ENCODE results near the gene EXOC6B. TPM values are rescaled to one million over a fixed set of nuclear protein-coding genes. Genes with fewer than 3 reads are reported as not detected.

Gene EXOC6B
- total and polyA plus RNA-seq, 2 of the 8 experiments (the other 6 are each of a cell fraction or from before 2014, with no cell fraction given) = 13.5 to 33.0 TPM

DNA sequence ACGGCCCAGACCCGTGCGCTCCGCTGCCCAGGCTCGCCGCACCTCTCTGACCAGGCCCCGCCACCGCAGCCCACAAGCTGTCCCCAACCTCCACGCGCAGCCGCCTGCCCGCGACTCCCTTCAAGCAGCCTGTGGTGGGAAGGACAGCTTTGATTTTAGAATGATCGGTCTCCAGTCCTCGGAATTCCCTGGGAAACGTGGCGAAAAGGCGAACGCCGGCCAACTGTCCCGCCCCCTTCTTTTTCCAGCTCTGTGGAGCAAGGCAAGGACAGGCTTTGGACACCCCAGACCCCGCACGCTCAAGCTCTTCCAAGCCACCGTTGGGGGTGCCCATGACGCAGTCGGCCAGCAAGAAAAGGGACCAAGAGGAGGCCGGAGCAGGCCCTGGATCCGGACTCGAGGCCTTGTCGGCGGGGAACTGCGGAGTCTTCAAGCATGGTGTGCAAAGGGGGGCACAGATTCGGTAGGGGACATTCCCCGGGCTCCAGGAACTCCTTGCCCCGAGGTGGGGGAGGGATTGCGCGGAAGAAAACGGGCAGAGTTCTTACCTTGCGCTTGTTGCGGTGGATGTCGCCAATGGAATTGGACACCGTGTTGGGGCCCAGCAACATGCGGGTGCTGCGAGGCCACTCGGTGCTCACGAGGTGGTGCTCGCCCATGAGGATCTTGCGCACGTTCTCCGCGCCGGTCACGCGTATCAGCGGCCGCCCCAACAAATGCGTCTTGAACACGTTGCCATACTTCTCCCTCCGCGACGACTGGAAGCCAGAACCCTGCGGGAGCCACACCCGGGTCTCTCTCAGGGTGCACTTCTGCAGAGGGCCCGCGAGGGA, 682.2 kb downstream of the EXOC6B start (continued):
- TF ChIP-seq, protein P1, sequence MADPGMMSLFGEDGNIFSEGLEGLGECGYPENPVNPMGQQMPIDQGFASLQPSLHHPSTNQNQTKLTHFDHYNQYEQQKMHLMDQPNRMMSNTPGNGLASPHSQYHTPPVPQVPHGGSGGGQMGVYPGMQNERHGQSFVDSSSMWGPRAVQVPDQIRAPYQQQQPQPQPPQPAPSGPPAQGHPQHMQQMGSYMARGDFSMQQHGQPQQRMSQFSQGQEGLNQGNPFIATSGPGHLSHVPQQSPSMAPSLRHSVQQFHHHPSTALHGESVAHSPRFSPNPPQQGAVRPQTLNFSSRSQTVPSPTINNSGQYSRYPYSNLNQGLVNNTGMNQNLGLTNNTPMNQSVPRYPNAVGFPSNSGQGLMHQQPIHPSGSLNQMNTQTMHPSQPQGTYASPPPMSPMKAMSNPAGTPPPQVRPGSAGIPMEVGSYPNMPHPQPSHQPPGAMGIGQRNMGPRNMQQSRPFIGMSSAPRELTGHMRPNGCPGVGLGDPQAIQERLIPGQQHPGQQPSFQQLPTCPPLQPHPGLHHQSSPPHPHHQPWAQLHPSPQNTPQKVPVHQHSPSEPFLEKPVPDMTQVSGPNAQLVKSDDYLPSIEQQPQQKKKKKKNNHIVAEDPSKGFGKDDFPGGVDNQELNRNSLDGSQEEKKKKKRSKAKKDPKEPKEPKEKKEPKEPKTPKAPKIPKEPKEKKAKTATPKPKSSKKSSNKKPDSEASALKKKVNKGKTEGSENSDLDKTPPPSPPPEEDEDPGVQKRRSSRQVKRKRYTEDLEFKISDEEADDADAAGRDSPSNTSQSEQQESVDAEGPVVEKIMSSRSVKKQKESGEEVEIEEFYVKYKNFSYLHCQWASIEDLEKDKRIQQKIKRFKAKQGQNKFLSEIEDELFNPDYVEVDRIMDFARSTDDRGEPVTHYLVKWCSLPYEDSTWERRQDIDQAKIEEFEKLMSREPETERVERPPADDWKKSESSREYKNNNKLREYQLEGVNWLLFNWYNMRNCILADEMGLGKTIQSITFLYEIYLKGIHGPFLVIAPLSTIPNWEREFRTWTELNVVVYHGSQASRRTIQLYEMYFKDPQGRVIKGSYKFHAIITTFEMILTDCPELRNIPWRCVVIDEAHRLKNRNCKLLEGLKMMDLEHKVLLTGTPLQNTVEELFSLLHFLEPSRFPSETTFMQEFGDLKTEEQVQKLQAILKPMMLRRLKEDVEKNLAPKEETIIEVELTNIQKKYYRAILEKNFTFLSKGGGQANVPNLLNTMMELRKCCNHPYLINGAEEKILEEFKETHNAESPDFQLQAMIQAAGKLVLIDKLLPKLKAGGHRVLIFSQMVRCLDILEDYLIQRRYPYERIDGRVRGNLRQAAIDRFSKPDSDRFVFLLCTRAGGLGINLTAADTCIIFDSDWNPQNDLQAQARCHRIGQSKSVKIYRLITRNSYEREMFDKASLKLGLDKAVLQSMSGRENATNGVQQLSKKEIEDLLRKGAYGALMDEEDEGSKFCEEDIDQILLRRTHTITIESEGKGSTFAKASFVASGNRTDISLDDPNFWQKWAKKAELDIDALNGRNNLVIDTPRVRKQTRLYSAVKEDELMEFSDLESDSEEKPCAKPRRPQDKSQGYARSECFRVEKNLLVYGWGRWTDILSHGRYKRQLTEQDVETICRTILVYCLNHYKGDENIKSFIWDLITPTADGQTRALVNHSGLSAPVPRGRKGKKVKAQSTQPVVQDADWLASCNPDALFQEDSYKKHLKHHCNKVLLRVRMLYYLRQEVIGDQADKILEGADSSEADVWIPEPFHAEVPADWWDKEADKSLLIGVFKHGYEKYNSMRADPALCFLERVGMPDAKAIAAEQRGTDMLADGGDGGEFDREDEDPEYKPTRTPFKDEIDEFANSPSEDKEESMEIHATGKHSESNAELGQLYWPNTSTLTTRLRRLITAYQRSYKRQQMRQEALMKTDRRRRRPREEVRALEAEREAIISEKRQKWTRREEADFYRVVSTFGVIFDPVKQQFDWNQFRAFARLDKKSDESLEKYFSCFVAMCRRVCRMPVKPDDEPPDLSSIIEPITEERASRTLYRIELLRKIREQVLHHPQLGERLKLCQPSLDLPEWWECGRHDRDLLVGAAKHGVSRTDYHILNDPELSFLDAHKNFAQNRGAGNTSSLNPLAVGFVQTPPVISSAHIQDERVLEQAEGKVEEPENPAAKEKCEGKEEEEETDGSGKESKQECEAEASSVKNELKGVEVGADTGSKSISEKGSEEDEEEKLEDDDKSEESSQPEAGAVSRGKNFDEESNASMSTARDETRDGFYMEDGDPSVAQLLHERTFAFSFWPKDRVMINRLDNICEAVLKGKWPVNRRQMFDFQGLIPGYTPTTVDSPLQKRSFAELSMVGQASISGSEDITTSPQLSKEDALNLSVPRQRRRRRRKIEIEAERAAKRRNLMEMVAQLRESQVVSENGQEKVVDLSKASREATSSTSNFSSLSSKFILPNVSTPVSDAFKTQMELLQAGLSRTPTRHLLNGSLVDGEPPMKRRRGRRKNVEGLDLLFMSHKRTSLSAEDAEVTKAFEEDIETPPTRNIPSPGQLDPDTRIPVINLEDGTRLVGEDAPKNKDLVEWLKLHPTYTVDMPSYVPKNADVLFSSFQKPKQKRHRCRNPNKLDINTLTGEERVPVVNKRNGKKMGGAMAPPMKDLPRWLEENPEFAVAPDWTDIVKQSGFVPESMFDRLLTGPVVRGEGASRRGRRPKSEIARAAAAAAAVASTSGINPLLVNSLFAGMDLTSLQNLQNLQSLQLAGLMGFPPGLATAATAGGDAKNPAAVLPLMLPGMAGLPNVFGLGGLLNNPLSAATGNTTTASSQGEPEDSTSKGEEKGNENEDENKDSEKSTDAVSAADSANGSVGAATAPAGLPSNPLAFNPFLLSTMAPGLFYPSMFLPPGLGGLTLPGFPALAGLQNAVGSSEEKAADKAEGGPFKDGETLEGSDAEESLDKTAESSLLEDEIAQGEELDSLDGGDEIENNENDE (IDR thresholded peaks at IDR 0.05; ENCODE audit: insufficient replicate concordance, low read length) = no peak
- TF ChIP-seq GABPA (IDR thresholded peaks at IDR 0.05; ENCODE audit: borderline replicate concordance, insufficient read depth, low read length) (no peak), POLR2A (IDR thresholded peaks at IDR 0.05; ENCODE audit: control extremely low read depth in 1 of 2, low read depth in 2 of 2, low read length in 2 of 2) (no peak), YY1 (IDR thresholded peaks at IDR 0.05; ENCODE audit: low read depth, low read length) (no peak), JUN (IDR thresholded peaks at IDR 0.05; ENCODE audit: low read depth, low read length) (no peak), CBX5 (IDR thresholded peaks at IDR 0.05; ENCODE audit: low read depth, low read length) (no peak), EZH2 (IDR thresholded peaks at IDR 0.05; ENCODE audit: low read depth, low read length, severe bottlenecking) (peak; percentile 88), TEAD4 (IDR thresholded peaks at IDR 0.05; ENCODE audit: low read depth, low read length) (no peak), POLR2AphosphoS5 (IDR thresholded peaks at IDR 0.05; ENCODE audit: low read depth, low read length) (no peak), ASH2L (IDR thresholded peaks at IDR 0.05; ENCODE audit: low read length) (no peak)
- TF ChIP-seq, protein P2, sequence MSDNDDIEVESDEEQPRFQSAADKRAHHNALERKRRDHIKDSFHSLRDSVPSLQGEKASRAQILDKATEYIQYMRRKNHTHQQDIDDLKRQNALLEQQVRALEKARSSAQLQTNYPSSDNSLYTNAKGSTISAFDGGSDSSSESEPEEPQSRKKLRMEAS (IDR thresholded peaks at IDR 0.05) = peak; percentile 92
